Smooth muscle cell of the pulmonary artery (primary cell): ENCODE measurements around the gene NR2F1-AS1. TPM values are rescaled to one million over a fixed set of nuclear protein-coding genes. Genes with fewer than 3 reads are reported as not detected.

Experiments
- total RNA-seq: library from RNA; depleted of rRNA; stranded (reverse); fragments of >200 nt; gene quantifications from 2 replicates; pipeline ENCODE4 v1.2.3, GENCODE V29; 2014

NR2F1-AS1 gene
- 10.7 and 11.4 TPM in 2 replicates for total RNA-seq

DNA sequence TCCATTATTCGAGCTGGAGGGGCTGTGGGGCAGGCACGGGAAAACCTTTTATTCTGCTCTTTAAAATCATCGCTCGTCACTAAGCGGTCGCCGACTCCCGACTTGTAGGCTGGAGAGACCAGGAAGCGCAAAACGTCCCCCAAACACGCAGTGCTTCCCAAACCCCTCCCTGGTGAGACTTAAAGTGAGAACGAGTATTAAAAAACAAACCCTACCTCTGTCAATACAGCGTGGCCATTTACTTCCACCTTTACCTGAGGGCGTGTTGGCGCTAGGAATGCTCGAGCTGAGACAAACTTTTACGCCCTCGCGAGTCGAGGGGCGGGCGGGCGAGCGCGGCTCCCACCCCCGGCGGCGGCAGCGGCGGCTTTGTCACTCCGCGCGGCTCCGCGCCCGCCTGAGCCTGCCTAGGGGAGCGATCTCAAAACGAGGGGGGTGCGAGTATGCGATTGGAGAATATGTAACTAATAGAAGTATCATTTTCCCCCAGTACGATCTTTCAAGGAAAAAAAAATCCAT lies at the start of gene NR2F1-AS1:
NR2F1-AS1 (minus strand) TSS at position 293 of the 519 bp plus-strand sequence.

DNA sequence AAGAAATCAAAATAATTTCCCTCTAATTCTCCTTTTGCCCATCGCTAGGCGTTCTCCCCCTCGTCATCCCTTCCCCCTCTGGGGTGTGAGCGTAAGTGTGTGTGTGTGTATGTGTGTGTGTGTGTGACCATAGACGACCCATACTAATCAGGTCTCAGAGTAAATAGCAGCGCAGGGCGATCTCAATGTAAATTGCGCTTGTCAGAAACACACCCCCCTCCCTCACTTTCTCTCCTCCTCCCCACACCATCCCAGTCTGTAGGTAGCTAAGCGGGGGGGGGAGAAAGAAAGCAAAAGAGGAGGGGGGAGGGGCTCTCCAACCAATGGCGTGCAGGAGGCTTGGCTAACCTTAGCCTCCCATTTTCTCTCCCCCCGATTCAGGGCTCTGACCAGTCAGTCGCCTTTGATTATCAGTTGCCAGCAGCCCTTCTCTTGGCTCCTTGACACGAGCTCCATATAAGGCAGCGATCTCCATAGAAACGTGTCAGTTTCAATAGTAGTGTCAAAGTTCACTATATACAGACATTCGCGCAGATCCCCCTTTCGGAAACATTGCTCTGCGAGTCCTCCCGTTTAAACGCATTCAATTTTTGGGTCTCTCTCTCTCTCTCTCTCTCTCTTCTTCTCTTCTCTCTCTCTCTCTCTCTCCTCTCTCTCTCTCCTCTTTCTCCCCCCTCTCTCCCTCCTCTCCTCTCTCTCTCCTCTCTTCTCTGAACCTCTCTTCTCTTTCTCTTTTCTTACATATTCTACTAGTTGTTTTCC lies 1.8 kb upstream of the NR2F1-AS1 start, which contains the start of gene NR2F1:
NR2F1 (plus strand) TSS at position 546 of the 762 bp plus-strand sequence. CDS start 1,802 bp downstream, outside the sequence.

Other genes with a start within 250 kb of the NR2F1-AS1 start
- gene NR2F1, start 2.0 kb upstream of the NR2F1-AS1 start, total RNA-seq: 9.1 and 10.2 TPM in 2 replicates
- gene POU5F2, start 160.4 kb upstream of the NR2F1-AS1 start, total RNA-seq: 1.1 and 1.2 TPM in 2 replicates